ENCODE measurements around the gene PFKFB4.

GRCh38 chr3:48511551-48511950, 45.1 kb downstream of the PFKFB4 start:
- TF ChIP-seq CTCF (IDR thresholded peaks at IDR 0.05; ENCODE audit: poor library complexity) (no peak), EZH2 (IDR thresholded peaks at IDR 0.05; ENCODE audit: borderline replicate concordance) (no peak)

Data from hepatocyte (in vitro differentiated cells).